Inferior parietal cortex (tissue), 1 donor: ENCODE data around the gene TRAF7.
A peak's percentile ranks its signal among the peaks of the same experiment; 100 is the strongest.
"Not testable (repeated sequence)": the region's sequence is repeated elsewhere in the genome, so short reads cannot be mapped to it uniquely, and the experiment has no call there.

Source experiments
- DNase-seq: peaks from one replicate; pipeline ENCODE4 v3.0.0-alpha.2; 2016; ENCODE audit errors: extremely low spot score

TRAF7 gene

DNA sequence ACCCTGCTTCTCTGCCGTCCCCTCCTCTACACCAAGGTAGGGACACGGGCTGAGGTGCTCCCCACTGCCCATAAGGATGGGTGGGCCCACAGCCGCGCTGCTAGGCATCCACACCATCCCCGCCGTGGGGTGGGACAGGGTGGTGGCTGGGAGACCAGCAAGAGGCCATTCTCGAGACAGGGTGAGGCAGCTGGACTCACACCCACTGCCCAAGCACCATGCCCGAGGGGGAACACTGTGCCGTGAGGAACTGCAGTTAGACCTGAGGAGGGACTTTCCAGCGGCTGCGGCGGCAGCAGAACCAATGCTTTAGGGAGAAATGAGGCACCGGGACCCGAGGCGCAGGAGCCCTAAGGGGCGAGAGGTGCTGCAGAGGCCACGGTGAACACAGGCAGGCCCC, 33.2 kb upstream of the TRAF7 start:
- DNase-seq = no peak

DNA sequence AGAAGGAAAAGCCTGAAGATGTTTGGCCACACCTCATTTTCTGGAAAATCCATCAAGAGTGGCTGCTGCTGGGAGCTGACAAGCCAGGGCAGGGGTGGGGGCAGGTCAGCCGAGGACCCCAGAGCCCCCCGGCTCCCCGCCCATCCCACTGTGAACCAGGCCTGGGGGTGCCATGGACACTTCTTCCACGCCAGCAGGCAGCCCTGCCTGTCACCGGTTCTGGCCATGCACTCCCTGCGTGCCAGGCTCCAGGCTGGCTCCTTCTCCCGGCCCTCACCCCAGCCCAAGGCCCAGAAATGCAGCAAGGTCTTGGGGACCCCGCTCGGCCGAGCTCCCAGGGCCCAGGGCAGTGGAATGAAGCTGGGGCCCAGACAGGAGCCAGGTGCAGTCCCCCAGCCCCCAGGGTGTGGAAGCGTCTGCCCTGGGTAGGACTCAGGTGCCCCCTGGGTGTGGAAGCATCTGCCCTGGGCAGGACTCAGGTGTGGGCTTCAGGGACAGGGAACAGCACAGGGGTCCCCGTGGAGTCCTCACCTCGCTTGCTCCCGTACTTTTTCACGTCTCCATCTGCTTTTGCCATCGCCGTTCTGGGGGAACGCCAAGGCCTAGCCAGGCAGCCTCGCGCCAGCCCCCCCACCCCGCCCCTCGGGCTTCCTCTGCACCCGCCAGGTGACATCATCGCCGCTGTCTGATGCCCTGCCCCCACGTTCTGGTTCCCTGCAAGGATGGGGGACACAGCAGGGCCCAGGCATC, 32.5 kb upstream of the TRAF7 start:
- not testable (repeated sequence) for DNase-seq

DNA sequence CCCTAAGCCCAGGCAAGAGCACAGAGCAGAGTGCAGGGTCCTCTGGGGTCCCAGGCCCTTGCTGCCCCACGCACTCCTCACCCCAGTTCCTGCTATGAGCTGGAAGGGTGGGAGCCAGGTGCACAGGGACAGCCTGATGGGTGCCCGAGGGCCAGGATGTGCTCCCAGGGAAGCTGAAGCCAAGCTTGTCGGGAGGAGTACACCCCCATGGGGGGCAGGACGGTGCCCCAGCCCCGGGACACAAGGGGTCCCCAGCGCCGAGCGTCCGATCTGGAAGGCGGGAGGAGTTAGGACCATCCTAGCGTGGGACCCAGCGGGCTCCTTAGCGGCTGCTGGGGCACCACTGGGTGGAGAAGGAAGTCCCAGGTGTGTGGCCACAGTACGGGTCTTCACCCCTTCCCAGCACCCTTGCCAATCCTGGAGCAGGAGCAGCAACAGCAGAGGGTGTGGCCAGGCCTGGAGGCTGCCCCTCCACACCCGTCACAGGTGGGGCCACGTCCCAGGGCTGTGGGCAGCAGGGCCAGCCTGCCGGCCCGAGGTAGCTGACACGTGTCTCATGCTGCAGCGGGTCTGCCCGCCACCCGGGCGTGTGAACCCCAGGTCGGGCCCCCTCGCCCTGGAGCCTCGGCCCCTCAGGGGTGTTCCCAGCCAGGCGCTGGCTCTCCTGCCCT, 31.7 kb upstream of the TRAF7 start:
- not testable (repeated sequence) for DNase-seq

DNA sequence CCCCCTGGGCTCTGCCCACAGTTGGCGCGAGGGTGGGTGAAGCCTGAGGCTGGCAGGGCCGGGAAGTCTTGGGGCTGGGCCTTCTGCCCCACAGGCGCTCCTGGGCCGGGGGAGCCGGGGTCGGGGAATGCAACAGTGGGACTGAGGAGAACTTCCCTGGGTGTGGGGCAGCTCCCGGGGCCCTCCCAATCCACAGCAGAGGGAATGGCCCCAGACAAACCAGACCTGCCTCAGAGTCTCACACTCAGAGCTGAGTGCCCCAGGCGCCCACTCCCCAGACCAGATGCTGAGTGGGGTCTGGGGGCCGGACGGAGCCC, 31.2 kb upstream of the TRAF7 start:
- DNase-seq = not testable (repeated sequence)

DNA sequence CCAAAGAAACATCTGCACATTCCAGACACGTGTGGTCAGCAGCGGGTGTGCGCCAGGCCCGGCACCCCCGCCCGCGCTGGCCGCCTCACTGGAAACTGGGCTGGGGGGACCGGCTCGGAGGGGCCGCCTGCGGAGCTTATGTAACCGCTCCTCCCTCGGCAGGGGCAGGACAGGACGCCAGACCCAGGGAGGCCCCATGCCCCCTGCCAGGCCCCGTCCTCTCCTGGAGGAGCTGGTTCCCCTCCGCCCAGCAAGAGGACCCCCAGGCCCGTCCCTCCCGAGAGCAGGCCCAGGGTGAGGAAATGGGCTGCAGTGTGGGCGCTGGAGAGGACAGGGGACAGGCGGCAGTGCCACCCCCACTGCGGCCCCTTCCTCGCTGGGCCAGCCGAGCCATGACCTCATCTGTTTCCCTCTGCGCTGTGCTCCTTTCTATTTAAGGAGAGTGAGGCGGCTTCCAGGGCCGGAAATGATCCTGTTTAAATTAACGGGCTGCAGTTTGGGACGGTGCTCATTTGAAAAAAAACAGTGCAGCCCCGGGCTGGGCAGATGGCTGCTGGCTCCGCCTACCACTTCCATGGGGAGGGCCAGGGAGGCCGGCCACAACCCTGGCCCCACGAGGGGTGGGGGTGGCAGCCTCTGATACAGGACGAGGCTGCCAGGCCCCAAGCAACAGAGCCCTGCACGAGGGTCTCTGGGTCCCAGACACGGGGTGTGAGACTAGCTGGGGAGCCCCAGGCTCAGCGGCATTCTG, 30.7 kb upstream of the TRAF7 start:
- DNase-seq = not testable (repeated sequence)

DNA sequence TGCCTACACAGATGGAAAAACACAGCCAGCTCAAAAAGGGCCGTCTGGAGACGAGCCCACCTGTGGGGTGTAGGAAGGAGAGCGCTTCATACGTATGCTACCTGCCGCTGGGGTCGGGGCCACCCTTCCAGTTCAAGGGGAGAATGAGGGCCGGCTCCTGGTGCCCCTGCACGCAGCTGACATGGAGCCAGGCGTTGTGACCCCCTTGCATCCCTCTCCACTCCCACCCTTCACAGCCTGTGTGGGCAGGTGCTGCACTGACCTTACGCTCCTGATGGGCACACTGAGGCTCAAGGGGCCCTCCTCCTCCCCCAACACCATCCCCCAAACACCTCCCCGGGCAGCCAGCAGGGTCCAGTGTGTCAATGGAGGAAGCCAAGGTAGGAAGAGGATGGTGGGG, 30.0 kb upstream of the TRAF7 start:
- not testable (repeated sequence) for DNase-seq

DNA sequence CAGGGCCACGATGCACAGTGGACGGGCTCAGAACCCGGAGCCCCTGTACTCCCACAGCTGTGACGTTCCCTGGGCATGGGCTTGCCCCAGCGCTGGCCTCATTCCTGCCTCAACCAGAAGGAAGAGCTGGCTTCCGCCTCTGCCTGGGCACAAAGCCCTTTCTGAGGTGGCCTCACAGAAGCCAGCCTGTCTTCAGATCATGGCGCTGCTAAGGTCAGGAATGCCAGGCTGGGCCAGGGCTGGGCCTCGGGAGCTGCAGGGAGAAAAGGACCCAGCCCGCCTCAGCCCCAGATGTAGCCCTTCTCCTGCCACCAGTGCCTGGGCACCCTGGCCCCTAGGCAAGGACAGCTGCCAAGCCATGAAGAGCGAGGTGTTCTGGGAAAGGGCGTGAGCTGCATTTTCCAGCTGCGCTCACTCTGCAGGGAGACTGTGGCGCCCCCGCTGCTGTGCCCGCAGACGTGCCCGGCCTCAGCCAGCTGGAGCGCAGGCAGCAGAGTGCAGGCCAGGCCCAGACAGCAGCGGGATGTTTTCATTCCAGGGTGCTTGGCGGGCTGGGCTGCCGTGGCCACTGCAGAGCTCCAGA, 29.3 kb upstream of the TRAF7 start:
- peak; percentile 47 for DNase-seq

DNA sequence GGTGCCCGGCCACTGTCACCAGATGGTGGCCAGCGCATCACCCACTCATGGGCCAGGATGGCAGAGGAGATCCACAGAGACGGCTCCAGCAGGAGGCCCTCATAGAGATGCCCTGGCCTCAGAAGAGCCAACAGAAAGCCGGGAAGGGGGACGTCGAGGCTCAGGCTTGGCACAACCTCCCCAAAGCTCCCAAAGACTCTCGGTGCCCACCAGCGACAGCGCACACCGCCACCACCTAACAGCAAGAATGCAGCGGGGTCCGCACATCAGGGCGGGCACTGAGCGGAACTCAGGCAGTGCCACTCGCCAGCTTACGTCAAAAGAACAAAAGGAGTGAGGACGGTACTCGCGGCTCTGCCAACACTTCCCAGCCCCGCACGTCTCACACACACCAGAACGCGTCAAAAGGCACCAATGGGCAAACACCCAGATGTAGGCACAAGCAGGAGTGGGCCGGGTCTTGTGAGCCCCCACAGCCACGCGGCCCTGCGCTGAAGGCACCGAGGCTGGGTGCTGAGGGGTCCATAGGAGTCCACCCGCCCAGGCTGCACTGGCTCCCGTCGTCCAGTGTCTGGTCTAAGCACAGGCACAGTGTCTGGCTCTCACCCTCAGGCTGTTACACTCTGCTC, 28.5 kb upstream of the TRAF7 start:
- not testable (repeated sequence) for DNase-seq

DNA sequence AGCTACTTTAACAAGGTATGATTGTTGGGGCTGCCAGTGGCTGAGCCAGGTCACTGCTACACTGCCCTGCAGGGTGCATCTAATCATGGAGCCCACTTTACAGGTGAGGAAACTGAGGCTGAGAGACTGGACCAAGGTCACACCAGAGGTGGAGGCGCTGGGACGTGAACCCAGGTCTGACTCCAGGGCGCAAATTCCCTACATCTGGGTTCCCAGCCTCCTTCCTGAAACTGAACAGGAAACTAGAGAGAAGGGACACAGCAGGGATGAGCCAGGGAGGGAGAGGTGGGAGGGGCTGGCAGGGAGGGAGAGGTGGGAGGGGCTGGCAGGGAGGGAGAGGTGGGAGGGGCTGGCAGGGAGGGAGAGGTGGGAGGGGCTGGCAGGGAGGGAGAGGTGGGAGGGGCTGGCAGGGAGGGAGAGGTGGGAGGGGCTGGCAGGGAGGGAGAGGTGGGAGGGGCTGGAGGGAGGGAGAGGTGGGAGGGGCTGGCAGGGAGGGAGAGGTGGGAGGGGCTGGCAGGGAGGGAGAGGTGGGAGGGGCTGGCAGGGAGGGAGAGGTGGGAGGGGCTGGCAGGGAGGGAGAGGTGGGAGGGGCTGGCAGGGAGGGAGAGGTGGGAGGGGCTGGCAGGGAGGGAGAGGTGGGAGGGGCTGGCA, 27.8 kb upstream of the TRAF7 start:
- not testable (repeated sequence) for DNase-seq

DNA sequence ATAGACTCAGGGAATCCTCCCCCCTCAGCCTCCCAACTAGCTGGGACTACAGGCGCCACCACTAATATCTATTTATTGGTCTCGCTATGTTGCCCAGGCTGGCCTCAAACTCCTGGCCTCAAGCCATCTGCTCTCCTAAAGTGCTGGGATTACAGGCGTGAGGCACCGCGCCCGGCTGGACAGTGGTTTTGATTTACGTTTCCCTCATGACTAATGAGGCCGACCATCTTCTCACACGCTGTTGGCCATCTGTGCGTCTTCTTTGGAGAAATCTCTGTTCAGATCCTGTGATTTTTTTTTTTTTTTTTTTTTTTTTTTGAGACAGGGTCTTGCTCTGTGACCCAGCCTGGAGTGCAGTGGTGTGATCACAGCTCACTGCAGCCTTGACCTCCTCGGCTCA, 26.3 kb upstream of the TRAF7 start:
- not testable (repeated sequence) for DNase-seq

DNA sequence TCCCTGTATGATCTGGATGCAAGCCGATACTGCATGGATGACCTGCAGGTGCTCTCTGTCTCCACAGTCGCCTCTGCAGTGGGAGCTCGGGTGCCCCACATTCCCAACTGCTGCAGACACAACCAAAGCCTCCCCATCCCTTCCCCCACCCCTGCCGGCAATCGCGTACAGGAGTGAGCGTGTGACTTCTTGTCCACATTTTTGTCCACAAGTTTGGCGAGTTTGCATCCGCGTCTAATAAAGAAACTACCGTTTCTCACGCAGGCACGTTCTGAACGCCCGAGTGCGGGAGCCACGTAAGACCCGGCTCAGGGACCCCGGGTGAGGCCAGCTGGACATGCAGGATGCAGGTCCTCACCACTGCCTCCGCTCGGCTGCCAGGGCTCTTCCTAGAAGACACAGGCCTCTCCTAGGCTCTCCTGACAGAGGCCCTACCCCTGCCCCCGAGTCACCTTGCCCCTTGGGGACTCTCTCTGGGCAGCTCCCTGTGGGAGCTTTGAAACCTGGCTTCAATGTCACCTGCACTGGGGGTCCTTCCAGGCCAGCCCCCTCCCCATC, 25.6 kb upstream of the TRAF7 start:
- not testable (repeated sequence) for DNase-seq

DNA sequence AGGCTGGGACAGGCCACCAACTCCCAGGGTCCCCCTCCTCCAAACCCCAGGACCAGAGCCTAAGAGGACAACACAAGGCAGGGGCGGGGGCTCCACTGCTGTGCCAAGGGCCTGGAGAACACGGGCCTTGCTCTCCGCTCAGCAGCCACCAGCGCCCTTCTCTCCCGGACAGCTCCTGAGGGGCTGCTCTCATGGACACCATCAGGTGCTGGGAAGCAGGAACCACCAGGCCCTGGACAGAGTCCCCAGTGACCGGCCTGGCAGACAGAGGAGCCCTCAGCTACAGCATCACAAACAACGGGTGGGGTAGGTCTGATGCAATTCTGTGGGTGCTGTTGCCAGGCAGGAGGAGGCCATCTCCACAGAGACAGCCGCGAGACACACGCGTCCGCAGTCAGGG, 21.8 kb upstream of the TRAF7 start:
- not testable (repeated sequence) for DNase-seq

DNA sequence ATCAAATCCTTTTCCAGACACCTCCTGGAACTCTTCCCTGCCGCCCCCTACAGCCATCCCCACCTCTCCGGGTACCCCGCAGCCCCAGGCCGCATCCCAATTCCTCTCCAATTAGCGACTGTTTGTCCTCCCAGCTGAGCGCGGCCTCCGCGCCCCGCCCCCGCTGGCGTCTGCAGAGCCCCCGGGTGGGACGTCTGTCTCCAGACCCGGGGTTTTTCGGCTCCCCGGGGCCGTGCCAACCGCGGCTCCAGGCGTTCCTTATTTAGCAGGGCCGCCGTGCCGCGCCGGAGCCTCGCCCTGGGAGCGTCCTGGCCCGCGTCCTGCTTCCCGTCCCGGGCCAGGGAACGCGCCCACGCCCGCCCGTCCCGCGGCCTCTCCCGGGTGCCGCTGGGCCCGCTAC, 20.5 kb upstream of the TRAF7 start:
- DNase-seq = not testable (repeated sequence)

DNA sequence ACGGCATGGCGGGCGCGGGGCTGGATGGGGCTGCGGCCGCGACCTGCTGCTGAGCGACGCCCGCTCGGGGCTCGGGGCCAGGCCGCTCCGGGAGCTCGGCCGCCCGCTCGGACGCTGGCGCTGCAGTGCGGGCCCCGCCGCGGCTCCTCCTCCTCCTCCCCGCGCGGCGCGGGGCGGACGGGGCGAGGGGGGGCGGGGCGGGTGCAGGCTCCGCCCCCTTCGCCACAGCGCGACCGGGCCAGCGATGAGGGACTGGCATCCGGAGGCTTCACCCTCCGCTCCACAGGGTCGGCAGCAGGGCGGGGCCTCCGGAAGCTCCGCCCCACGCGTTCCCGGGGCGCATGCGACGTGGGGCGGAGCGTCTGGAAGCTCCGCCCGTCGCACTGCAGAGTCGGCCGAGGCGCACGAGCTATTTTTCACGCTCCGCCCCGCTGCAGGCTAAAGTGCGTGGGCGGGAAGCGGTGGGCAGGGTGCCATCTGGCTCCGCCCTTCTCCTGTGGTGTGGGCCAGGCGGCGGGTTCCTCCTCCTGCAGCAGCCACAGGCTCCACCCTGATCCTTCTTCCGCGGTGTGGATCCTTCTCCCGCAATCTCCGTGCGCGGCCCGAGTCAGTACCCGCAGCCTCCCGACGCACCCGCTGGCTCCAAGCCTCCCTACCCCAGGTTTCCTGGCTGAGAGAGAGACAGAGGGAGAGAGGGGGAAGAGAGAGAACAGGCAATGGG, 19.7 kb upstream of the TRAF7 start, which contains the start of gene PKD1:
Gene PKD1, minus strand, starts transcription at position 129 of the 721 bp plus-strand sequence. CDS start 209 bp downstream, outside the sequence.
- DNase-seq = peak; percentile 76

DNA sequence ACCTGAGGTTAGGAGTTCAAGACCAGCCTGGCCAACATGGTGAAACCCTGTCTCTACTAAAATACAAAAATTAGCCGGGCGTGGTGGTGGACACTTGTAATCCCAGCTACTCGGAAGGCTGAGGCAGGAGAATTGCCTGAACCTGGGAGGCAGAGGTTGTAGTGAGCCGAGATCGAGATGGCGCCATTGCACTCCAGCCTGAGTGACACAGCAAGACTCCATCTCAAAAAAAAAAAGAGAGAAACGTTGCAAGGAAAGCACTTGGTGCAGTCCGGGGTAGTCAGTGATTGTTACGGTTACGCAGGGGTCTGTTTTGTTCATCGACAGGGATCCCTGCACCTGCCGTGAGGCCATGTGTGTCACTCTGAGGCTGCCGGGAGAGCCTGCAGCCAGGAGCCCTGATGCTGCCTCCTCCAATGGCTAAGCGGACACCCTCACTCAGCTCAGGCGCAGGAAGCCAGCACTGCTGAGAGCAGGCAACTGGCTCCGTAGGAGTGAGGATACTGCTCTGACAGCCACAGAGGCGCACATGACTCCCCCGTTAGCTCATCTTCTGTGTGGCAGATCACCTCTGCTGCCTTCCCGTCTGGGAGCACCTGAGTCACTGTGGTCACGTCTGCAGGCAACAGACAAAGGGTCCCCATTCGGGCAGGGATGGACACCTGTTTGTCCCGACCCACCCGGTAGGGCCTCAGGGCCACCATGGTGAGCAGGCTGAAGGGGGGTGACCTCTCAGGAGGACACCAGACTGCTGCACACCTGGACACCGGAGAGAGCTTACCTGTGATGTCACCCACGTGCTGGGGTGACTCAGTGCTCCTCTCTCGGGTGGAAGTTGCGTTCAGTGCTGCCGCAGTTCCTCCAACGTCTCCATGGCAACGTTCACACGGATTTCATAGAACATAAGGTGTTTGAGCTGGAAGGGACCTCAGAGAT, 12.4 kb upstream of the TRAF7 start:
- peak; percentile 71 for DNase-seq

DNA sequence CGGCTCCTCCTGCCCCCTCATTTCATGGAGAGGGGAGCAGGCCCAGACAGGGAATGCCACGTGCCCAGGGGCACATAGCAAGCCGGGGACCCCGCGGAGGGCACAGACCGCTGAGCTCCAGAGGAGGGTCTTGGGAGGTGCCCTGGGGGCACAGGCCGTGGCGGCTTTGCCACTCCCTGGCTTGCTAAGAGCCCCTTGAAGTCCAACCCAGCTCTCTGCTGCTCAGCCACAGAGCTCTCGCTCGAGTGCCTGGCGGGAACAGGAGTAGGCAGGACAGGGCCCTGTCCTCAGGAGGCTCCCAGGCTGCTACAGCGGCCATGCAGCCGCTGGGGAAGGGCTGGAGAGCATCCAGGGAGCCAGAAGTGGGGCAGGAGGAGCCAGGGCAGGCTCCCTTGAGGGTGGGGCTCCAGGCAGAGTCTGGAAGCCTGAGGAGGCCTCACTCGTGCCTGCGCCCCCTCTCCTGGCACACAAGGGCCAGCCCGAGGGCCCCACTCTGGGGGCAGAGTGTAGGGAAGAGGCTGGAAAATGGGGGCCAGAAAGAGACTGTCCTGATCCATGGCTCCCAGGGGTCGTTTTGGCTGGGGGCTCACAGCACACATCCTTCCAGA, 11.6 kb upstream of the TRAF7 start:
- no peak for DNase-seq

DNA sequence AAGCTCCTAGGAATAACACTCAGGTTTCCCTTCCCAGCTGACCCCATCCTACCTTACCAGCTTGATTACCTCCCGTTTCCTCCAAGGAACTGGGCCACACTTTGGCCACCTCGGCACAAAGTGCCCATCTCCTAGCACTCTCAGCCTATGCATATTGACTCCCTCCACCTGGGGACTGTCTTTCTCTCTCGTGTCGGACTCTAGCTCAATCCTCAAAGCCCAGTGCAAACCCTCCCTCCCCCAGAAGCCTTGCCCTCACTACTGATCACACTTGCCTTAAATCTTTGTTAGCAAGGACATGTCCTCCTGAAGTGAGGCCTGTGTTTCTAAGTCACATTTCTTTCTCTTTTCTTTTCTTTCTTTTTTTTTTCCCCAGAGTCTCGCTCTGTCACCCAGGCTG, 9.7 kb upstream of the TRAF7 start:
- no peak for DNase-seq

DNA sequence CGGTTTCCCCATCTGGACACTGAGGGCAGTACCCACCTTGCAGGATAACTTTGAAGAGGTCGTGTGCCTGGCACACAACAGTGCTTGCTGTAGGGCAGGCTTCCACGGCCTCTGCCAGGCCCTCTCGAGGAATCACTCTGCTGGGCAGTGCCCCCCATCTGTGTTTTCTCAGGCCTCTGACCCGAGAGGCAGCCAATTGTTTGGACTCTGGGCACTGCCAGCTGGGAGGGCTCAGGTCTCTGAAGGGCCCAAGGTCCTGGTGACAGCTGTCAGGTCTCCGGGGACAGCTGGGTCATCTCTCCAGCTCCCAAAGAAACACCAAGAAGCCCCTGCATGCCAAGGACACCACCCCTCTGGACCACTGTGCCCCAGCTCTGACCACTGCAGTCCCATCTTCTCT, 8.2 kb upstream of the TRAF7 start:
- no peak for DNase-seq
